Right lobe of liver (tissue), 4 donors: ENCODE measurements around the gene AMOTL2.

ENCODE experiments used
- POLR2A ChIP-seq: fragments of 450-650 bp; IDR thresholded peaks from one replicate; pipeline ENCODE4 v1.6.1; 2017; ENCODE audit warnings: antibody characterized with exemption, mild to moderate bottlenecking
- TF ChIP-seq, protein P1 (sequence below), 4 donors: fragments of 200-600 bp in 3 of 4; fragments of 450-650 bp in 1 of 4; IDR thresholded peaks; one replicate each; pipeline versions ENCODE4 v1.5.1 to v1.8.0; 2016 to 2022; ENCODE audit warnings: antibody characterized with exemption in 4 of 4, mild to moderate bottlenecking in 2 of 4
- donor health status: DM: no; HTN: no; CAD: no.
- donor health status: DM: no; HTN: no; CAD: no.
- donor health status: DM: no; HTN: yes; CAD: no.

- TF ChIP-seq, protein P1, sequence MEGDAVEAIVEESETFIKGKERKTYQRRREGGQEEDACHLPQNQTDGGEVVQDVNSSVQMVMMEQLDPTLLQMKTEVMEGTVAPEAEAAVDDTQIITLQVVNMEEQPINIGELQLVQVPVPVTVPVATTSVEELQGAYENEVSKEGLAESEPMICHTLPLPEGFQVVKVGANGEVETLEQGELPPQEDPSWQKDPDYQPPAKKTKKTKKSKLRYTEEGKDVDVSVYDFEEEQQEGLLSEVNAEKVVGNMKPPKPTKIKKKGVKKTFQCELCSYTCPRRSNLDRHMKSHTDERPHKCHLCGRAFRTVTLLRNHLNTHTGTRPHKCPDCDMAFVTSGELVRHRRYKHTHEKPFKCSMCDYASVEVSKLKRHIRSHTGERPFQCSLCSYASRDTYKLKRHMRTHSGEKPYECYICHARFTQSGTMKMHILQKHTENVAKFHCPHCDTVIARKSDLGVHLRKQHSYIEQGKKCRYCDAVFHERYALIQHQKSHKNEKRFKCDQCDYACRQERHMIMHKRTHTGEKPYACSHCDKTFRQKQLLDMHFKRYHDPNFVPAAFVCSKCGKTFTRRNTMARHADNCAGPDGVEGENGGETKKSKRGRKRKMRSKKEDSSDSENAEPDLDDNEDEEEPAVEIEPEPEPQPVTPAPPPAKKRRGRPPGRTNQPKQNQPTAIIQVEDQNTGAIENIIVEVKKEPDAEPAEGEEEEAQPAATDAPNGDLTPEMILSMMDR (IDR thresholded peaks at IDR 0.05) = no peak
- no peak for TF ChIP-seq POLR2A
Measured at GRCh38 chr3:134347551-134347950, 26.7 kb downstream of the AMOTL2 start.
